ENCODE results near the gene MVP. TPM values are rescaled to one million over a fixed set of nuclear protein-coding genes. Genes with fewer than 3 reads are reported as not detected.
A peak's percentile ranks its signal among the peaks of the same experiment; 100 is the strongest.

MVP gene
- total RNA-seq, 1 experiment from 2014 or later: 75.1 TPM

DNA sequence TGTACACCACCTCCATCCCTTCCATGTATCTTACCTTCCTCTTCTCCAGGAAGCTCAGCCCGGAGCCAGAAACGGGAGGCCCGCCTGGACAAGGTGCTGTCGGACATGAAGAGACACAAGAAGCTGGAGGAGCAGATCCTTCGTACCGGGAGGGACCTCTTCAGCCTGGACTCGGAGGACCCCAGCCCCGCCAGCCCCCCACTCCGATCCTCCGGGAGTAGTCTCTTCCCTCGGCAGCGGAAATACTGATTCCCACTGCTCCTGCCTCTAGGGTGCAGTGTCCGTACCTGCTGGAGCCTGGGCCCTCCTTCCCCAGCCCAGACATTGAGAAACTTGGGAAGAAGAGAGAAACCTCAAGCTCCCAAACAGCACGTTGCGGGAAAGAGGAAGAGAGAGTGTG is 756 bp upstream of the MVP start (continued):
- TF ChIP-seq, protein P1, sequence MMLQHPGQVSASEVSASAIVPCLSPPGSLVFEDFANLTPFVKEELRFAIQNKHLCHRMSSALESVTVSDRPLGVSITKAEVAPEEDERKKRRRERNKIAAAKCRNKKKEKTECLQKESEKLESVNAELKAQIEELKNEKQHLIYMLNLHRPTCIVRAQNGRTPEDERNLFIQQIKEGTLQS (IDR thresholded peaks at IDR 0.05): no peak

DNA sequence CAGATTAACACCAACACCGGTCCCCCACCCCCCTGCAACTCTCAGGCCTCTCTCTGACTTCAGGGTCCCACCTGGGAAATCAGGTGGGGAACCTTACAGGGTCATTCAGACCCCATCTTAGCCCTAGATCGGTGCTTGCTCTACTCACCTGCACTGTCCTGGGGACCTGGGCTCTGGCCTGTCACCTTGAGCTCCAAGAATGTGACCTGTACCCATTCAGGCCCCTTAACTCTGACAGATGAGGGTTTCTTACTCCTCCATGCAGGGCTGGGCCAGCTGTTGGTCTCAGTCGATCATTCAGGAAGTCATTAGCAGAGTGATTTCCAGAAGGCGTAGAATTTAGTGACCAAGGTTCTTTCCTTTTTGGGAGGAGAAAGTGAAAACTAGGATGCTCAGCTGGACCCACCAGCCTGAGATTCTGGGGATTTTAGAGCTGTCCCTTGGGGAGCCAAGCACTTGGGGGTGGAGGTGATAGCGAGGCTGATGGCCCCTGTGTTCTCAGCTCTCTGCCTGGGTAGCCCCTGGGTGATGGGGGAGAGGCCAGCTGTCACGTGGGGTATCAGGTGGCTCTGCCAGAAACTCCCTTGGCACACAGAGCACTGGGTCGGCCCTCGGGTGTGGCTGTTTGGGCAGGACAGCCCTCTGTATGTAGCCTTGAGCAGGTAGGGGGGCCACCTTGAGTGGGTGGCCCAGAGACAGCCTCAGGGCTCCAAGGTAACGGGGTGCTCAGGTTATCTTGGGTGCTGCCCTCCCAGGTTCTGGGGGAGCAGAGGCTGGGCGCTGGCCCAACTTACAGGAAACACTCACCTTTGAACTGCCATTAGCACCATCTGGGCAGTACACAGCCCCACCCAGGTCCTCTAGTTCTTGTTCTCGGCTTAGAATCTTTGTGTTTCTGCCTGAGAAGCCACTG is 724 bp downstream of the MVP start:
- ATAC-seq (peak; percentile 43), DNase-seq (ENCODE audit: low read depth, low spot score) (no peak)
- Histone ChIP-seq H3K27ac (ENCODE audit: low read depth, low read length) (peak overlapping the region; percentile 98), H4K20me1 (ENCODE audit: insufficient read depth) (no peaks in the 10 kb centered on the region; the same call in 1 of the 2 replicates), H3K9ac (ENCODE audit: low read length) (peak overlapping the region; percentile 67), H3K9me2 (ENCODE audit: insufficient read depth) (no peaks in the 10 kb centered on the region), H3K79me2 (ENCODE audit: insufficient read depth, low read length) (peaks cover 75% of the 10 kb centered on the region), H2AFZ (ENCODE audit: low read depth, low read length, poor library complexity, severe bottlenecking) (no peak overlapping the region), H3K4me1 (ENCODE audit: control insufficient read depth in 1 of 2, insufficient read depth in 2 of 2, low read length in 2 of 2) (peaks cover 66 to 93% of the 10 kb centered on the region in 2 experiments), H3K9me3 (ENCODE audit: control insufficient read depth in 1 of 2, insufficient read depth in 1 of 2, low read depth in 1 of 2, low read length in 2 of 2) (no peaks in the 10 kb centered on the region), H3K4me2 (ENCODE audit: low read length) (peak overlapping the region; percentile 78), H3K36me3 (ENCODE audit: control insufficient read depth in 1 of 2, insufficient read depth in 2 of 2, low read length in 2 of 2) (peaks cover 0 to 8% of the 10 kb centered on the region in 2 experiments; a peak in 2 of 4 replicates), H3K27me3 (ENCODE audit: insufficient read depth, low read length) (no peaks in the 10 kb centered on the region), H3K4me3 (replicated peaks in 1 of 2; ENCODE audit: low read depth in 1 of 2, low read length in 2 of 2) (peak overlapping the region; percentile 74 to 86)
- TSS peak; percentile 37 for BruUV-seq (replicated peaks)
- CTCF ChIA-PET: interaction anchor here (0.9 to 3.3 kb wide), 6 partner anchors 13 to 212 kb away, joined by 3 to 28 read pairs (median 6); partner anchors contain the start of genes CDIPT and SEZ6L2
- intact Hi-C loops (cut with micrococcal nuclease): loop anchor here (2.0 kb wide), 1 partner anchor 200 kb away; no protein-coding TSS in a partner anchor
- POLR2A ChIA-PET: interaction anchor here (1.5 to 4.3 kb wide), 6 partner anchors 13 to 200 kb away, joined by 3 to 14 read pairs (median 6); partner anchors contain the start of genes CDIPT, KIF22 and MAZ
- TF ChIP-seq POLR2AphosphoS5 (IDR thresholded peaks at IDR 0.05; ENCODE audit: low read depth, low read length) (peak; percentile 81), RAD21 (IDR thresholded peaks at IDR 0.05; ENCODE audit: low read depth) (no peak), ZFX (IDR thresholded peaks at IDR 0.05) (no peak), ELF1 (IDR thresholded peaks at IDR 0.05; ENCODE audit: borderline replicate concordance, low read depth) (no peak), POLR2A (IDR thresholded peaks at IDR 0.05; ENCODE audit: borderline replicate concordance, extremely low read depth, insufficient read depth, insufficient read length) (peak; percentile 6), FOSL1 (IDR thresholded peaks at IDR 0.05; ENCODE audit: low read depth) (no peak), EZH2 (IDR thresholded peaks at IDR 0.05) (no peak), YY1 (IDR thresholded peaks at IDR 0.05; ENCODE audit: extremely low read depth, insufficient replicate concordance, low read depth, low read length) (peak; percentile 14)
- TF ChIP-seq, protein P2, sequence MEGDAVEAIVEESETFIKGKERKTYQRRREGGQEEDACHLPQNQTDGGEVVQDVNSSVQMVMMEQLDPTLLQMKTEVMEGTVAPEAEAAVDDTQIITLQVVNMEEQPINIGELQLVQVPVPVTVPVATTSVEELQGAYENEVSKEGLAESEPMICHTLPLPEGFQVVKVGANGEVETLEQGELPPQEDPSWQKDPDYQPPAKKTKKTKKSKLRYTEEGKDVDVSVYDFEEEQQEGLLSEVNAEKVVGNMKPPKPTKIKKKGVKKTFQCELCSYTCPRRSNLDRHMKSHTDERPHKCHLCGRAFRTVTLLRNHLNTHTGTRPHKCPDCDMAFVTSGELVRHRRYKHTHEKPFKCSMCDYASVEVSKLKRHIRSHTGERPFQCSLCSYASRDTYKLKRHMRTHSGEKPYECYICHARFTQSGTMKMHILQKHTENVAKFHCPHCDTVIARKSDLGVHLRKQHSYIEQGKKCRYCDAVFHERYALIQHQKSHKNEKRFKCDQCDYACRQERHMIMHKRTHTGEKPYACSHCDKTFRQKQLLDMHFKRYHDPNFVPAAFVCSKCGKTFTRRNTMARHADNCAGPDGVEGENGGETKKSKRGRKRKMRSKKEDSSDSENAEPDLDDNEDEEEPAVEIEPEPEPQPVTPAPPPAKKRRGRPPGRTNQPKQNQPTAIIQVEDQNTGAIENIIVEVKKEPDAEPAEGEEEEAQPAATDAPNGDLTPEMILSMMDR (IDR thresholded peaks at IDR 0.05 in 2 of 3, conservative IDR thresholded peaks at IDR 0.05 in 1 of 3; ENCODE audit: borderline replicate concordance in 1 of 3, insufficient read depth in 1 of 3, low read depth in 2 of 3, low read length in 2 of 3): no peak
- RAD21 ChIA-PET (ENCODE audit: low non-redundant PET in 1 of 2, low total read pairs in 2 of 2, uncharacterized antibody in 2 of 2, unreplicated experiment in 2 of 2): interaction anchor here in 1 of 2 experiments (0.6 to 2.0 kb wide), 2 partner anchors 12 to 27 kb away, joined by 7 to 8 read pairs; no protein-coding TSS in a partner anchor

Data from HCT116 (cell line).